A549 (cell line): Measurements from ENCODE around the gene KCNB1.

Experiments used
- CEBPB ChIP-seq, 2 experiments: fragments of >200 bp in 1 of 2; sonication (Bioruptor Twin) in 1 of 2; formaldehyde crosslinking in 1 of 2; IDR thresholded peaks; 2 replicates each; pipeline ENCODE4 v1.6.1; 2012 to 2016
- CHD2 ChIP-seq: fragments of 150-350 bp; IDR thresholded peaks from 2 replicates; pipeline ENCODE4 v1.6.1; 2014; ENCODE audit warnings: low read length; ENCODE audit not compliant: partially characterized antibody
- EP300 ChIP-seq, 2 experiments: fragments of >200 bp; sonication (Bioruptor Twin); formaldehyde crosslinking; IDR thresholded peaks; 2 replicates in 1 of 2; 3 replicates in 1 of 2; pipeline ENCODE4 v1.6.1; 2016 to 2017
- MYC ChIP-seq: IDR thresholded peaks from 2 replicates; pipeline ENCODE4 v1.6.1; 2012; ENCODE audit warnings: mild to moderate bottlenecking, inconsistent platforms, low read length, improper control_type of control experiment, borderline replicate concordance
- TF ChIP-seq, protein P1 (sequence below): fragments of >200 bp; sonication (Bioruptor Twin); formaldehyde crosslinking; IDR thresholded peaks from 3 replicates; pipeline ENCODE4 v1.5.1; 2016
- TF ChIP-seq, protein P2 (sequence below): fragments of 450-650 bp; IDR thresholded peaks from 2 replicates; pipeline ENCODE4 v1.6.1; 2014; ENCODE audit warnings: antibody characterized with exemption
- TF ChIP-seq, protein P3 (sequence below): fragments of 200-600 bp; sonication (generic); IDR thresholded peaks from 2 replicates; pipeline ENCODE4 v1.6.1; 2016; ENCODE audit warnings: antibody characterized with exemption, mild to moderate bottlenecking, moderate library complexity

DNA sequence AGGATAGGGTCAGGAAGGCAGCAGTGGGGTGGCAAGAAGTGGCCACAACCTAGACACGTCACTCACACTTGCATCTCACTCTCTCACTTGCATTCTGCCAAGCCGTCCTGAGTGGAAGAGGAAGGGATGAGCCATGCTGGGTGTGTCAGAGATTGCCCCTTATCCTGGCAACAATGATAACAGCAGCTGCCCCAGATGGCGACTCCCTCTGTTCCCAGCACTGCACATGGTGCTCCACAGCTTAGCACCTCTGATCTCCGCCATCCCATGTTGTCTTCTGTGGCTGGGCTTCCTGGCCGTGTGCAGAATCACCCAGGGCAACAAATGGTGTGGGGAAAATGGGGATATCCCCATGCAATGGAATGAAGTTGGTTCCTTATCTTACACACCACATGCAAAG lies 11.1 kb downstream of the KCNB1 start:
- TF ChIP-seq CHD2 (no peak), MYC (no peak), CEBPB (IDR thresholded peaks at IDR 0.05) (no peak), EP300 (IDR thresholded peaks at IDR 0.05) (no peak)
- TF ChIP-seq, protein P1, sequence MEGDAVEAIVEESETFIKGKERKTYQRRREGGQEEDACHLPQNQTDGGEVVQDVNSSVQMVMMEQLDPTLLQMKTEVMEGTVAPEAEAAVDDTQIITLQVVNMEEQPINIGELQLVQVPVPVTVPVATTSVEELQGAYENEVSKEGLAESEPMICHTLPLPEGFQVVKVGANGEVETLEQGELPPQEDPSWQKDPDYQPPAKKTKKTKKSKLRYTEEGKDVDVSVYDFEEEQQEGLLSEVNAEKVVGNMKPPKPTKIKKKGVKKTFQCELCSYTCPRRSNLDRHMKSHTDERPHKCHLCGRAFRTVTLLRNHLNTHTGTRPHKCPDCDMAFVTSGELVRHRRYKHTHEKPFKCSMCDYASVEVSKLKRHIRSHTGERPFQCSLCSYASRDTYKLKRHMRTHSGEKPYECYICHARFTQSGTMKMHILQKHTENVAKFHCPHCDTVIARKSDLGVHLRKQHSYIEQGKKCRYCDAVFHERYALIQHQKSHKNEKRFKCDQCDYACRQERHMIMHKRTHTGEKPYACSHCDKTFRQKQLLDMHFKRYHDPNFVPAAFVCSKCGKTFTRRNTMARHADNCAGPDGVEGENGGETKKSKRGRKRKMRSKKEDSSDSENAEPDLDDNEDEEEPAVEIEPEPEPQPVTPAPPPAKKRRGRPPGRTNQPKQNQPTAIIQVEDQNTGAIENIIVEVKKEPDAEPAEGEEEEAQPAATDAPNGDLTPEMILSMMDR = no peak
- TF ChIP-seq, protein P2, sequence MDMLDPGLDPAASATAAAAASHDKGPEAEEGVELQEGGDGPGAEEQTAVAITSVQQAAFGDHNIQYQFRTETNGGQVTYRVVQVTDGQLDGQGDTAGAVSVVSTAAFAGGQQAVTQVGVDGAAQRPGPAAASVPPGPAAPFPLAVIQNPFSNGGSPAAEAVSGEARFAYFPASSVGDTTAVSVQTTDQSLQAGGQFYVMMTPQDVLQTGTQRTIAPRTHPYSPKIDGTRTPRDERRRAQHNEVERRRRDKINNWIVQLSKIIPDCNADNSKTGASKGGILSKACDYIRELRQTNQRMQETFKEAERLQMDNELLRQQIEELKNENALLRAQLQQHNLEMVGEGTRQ = no peak
- TF ChIP-seq, protein P3, sequence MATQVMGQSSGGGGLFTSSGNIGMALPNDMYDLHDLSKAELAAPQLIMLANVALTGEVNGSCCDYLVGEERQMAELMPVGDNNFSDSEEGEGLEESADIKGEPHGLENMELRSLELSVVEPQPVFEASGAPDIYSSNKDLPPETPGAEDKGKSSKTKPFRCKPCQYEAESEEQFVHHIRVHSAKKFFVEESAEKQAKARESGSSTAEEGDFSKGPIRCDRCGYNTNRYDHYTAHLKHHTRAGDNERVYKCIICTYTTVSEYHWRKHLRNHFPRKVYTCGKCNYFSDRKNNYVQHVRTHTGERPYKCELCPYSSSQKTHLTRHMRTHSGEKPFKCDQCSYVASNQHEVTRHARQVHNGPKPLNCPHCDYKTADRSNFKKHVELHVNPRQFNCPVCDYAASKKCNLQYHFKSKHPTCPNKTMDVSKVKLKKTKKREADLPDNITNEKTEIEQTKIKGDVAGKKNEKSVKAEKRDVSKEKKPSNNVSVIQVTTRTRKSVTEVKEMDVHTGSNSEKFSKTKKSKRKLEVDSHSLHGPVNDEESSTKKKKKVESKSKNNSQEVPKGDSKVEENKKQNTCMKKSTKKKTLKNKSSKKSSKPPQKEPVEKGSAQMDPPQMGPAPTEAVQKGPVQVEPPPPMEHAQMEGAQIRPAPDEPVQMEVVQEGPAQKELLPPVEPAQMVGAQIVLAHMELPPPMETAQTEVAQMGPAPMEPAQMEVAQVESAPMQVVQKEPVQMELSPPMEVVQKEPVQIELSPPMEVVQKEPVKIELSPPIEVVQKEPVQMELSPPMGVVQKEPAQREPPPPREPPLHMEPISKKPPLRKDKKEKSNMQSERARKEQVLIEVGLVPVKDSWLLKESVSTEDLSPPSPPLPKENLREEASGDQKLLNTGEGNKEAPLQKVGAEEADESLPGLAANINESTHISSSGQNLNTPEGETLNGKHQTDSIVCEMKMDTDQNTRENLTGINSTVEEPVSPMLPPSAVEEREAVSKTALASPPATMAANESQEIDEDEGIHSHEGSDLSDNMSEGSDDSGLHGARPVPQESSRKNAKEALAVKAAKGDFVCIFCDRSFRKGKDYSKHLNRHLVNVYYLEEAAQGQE = no peak
